Measurements from ENCODE around the gene BAIAP2L2.
A peak's percentile ranks its signal among the peaks of the same experiment; 100 is the strongest.
"Not testable (repeated sequence)": the region's sequence is repeated elsewhere in the genome, so short reads cannot be mapped to it uniquely, and the experiment has no call there.

The BAIAP2L2 gene

GRCh38 chr22:38080474-38080849 is 30.0 kb downstream of the BAIAP2L2 start:
- no peak for DNase-seq

GRCh38 chr22:38079804-38080203 is 30.7 kb downstream of the BAIAP2L2 start:
- DNase-seq = no peak

GRCh38 chr22:38079208-38079607 is 31.3 kb downstream of the BAIAP2L2 start:
- DNase-seq = not testable (repeated sequence)

GRCh38 chr22:38078046-38078840 is 32.2 kb downstream of the BAIAP2L2 start:
- no peak for DNase-seq

GRCh38 chr22:38077595-38077994 is 32.9 kb downstream of the BAIAP2L2 start:
- no peak for DNase-seq

GRCh38 chr22:38077096-38077495 is 33.4 kb downstream of the BAIAP2L2 start:
- DNase-seq = no peak

- DNase-seq = no peak
Measured at GRCh38 chr22:38075961-38076360, 34.5 kb downstream of the BAIAP2L2 start.

GRCh38 chr22:38075105-38075825 is 35.2 kb downstream of the BAIAP2L2 start:
- no peak for DNase-seq

- DNase-seq = peak; percentile 46
Measured at GRCh38 chr22:38074181-38075104, 36.0 kb downstream of the BAIAP2L2 start.

GRCh38 chr22:38073150-38074130 is 37.0 kb downstream of the BAIAP2L2 start:
- DNase-seq = no peak

GRCh38 chr22:38072322-38073149 is 37.9 kb downstream of the BAIAP2L2 start:
- DNase-seq = no peak

- DNase-seq = no peak
Measured at GRCh38 chr22:38071421-38072321, 38.8 kb downstream of the BAIAP2L2 start.

GRCh38 chr22:38070250-38070921 is 40.1 kb downstream of the BAIAP2L2 start:
- no peak for DNase-seq

GRCh38 chr22:38069372-38070249 is 40.9 kb downstream of the BAIAP2L2 start:
- DNase-seq = peak; percentile 8

- DNase-seq = no peak
Measured at GRCh38 chr22:38068641-38069371, 41.7 kb downstream of the BAIAP2L2 start.

GRCh38 chr22:38067761-38068360 is 42.6 kb downstream of the BAIAP2L2 start:
- no peak for DNase-seq

- DNase-seq = no peak
Measured at GRCh38 chr22:38067028-38067415, 43.5 kb downstream of the BAIAP2L2 start.

Measured in fibroblast of skin of right biceps (primary cell).